ENCODE data around the gene GNLY.

GNLY gene

GRCh38 chr2:85660725-85661124 is 33.4 kb upstream of the GNLY start:
- no peak for DNase-seq (ENCODE audit: extremely low read depth, low read depth)
- TF ChIP-seq CTCF (IDR thresholded peaks at IDR 0.05; ENCODE audit: low read depth, low read length), result no peak

- no peak for TF ChIP-seq CTCF (IDR thresholded peaks at IDR 0.05; ENCODE audit: low read depth, low read length)
- no peak for DNase-seq (ENCODE audit: extremely low read depth, low read depth)
Observed at GRCh38 chr2:85661139-85661858, 32.9 kb upstream of the GNLY start.

GRCh38 chr2:85662899-85663593 is 31.1 kb upstream of the GNLY start:
- peak; percentile 75 for DNase-seq (ENCODE audit: extremely low read depth, low read depth)
- no peak for TF ChIP-seq CTCF (IDR thresholded peaks at IDR 0.05; ENCODE audit: low read depth, low read length)

GRCh38 chr2:85663594-85664565 is 30.3 kb upstream of the GNLY start:
- DNase-seq (ENCODE audit: extremely low read depth, low read depth), result no peak
- TF ChIP-seq CTCF (IDR thresholded peaks at IDR 0.05; ENCODE audit: low read depth, low read length), result no peak

- DNase-seq (ENCODE audit: extremely low read depth, low read depth), result no peak
- TF ChIP-seq CTCF (IDR thresholded peaks at IDR 0.05; ENCODE audit: low read depth, low read length), result no peak
Observed at GRCh38 chr2:85665264-85665937, 28.8 kb upstream of the GNLY start.

- DNase-seq (ENCODE audit: extremely low read depth, low read depth), result no peak
- no peak for TF ChIP-seq CTCF (IDR thresholded peaks at IDR 0.05; ENCODE audit: low read depth, low read length)
Observed at GRCh38 chr2:85666016-85666415, 28.1 kb upstream of the GNLY start.
